Naive thymus-derived CD4-positive, alpha-beta T cell (primary cell): ENCODE results near the gene STK39. TPM values are rescaled to one million over a fixed set of nuclear protein-coding genes. Genes with fewer than 3 reads are reported as not detected.
A peak's percentile ranks its signal among the peaks of the same experiment; 100 is the strongest.

Source experiments
- ATAC-seq: fragments of 150-1000 bp; cut with Tn5 transposase; 2 replicates; pipeline ENCODE4 v1.10.0; 2021; ENCODE audit warnings: mild to moderate bottlenecking, moderate library complexity
- CTCF ChIA-PET: fragments of 350-600 bp; sonication (Branson Sonifier 250); formaldehyde crosslinking; loops from one replicate; lab custom pipeline; 2021; ENCODE audit warnings: antibody characterized with exemption; lab: Charles Lee
- POLR2A ChIA-PET: fragments of 350-600 bp; sonication (Branson Sonifier 250); formaldehyde crosslinking; loops from one replicate; lab custom pipeline; 2021; ENCODE audit warnings: antibody characterized with exemption, inconsistent platforms; lab: Charles Lee
- DNase-seq, 9 donors: peaks; one replicate each; pipeline versions ENCODE4 v3.0.0 to v3.0.0-alpha.2; 2020 to 2022; ENCODE audit warnings: mixed read lengths in 1 of 9
- H3K27ac ChIP-seq: one replicate; pipeline ENCODE4 v1.7.0; 2013; ENCODE audit warnings: mild to moderate bottlenecking, low read depth, low read length, moderate library complexity
- H3K27me3 ChIP-seq, 2 donors: one replicate each; pipeline ENCODE4 v1.7.0; 2013; ENCODE audit warnings: low read length in 2 of 2, mild to moderate bottlenecking in 2 of 2, moderate library complexity in 2 of 2; ENCODE audit not compliant: control insufficient read depth in 2 of 2, insufficient read depth in 2 of 2
- H3K36me3 ChIP-seq, 3 experiments: 1 replicate in 2 of 3; 2 replicates in 1 of 3; pipeline ENCODE4 v1.7.0; 2013; ENCODE audit warnings: low read length in 3 of 3, mild to moderate bottlenecking in 3 of 3, moderate library complexity in 1 of 3; ENCODE audit not compliant: insufficient read depth in 3 of 3, control insufficient read depth in 2 of 3
- H3K4me1 ChIP-seq, 2 donors: one replicate each; pipeline ENCODE4 v1.7.0; 2013; ENCODE audit warnings: low read length in 2 of 2, mild to moderate bottlenecking in 2 of 2, moderate library complexity in 1 of 2; ENCODE audit not compliant: control insufficient read depth in 2 of 2, insufficient read depth in 2 of 2
- H3K4me3 ChIP-seq: 2 replicates; pipeline ENCODE4 v1.7.0; 2013; ENCODE audit warnings: mild to moderate bottlenecking, low read length
- H3K9me3 ChIP-seq, 3 experiments: 1 replicate in 2 of 3; 2 replicates in 1 of 3; pipeline ENCODE4 v1.7.0; 2013; ENCODE audit warnings: low read length in 3 of 3; ENCODE audit not compliant: control insufficient read depth in 2 of 3
- H3K27ac Mint-ChIP-seq, 9 donors: one replicate each; pipeline ENCODE4 v1.8.0; 2020 to 2022; ENCODE audit warnings: mixed read lengths in 9 of 9, mild to moderate bottlenecking in 8 of 9, moderate library complexity in 5 of 9, inconsistent platforms in 2 of 9
- H3K27me3 Mint-ChIP-seq, 5 donors: one replicate each; pipeline ENCODE4 v1.8.0; 2021 to 2022; ENCODE audit warnings: mixed read lengths in 5 of 5, mild to moderate bottlenecking in 1 of 5
- H3K36me3 Mint-ChIP-seq, 5 donors: one replicate each; pipeline ENCODE4 v1.8.0; 2020 to 2022; ENCODE audit warnings: mixed read lengths in 5 of 5, mild to moderate bottlenecking in 3 of 5, inconsistent platforms in 1 of 5
- H3K4me1 Mint-ChIP-seq, 7 donors: one replicate each; pipeline ENCODE4 v1.8.0; 2020 to 2022; ENCODE audit warnings: mixed read lengths in 7 of 7, mild to moderate bottlenecking in 3 of 7, inconsistent platforms in 1 of 7
- H3K4me3 Mint-ChIP-seq, 10 donors: one replicate each; pipeline ENCODE4 v1.8.0; 2020 to 2022; ENCODE audit warnings: mild to moderate bottlenecking in 10 of 10, mixed read lengths in 10 of 10, moderate library complexity in 6 of 10, inconsistent platforms in 2 of 10
- H3K9me3 Mint-ChIP-seq, 11 donors: one replicate each; pipeline ENCODE4 v1.8.0; 2020 to 2022; ENCODE audit warnings: mixed read lengths in 11 of 11, mild to moderate bottlenecking in 4 of 11, inconsistent platforms in 1 of 11, moderate library complexity in 1 of 11
- intact Hi-C, 2 donors: fragments of 100-400 bp; cut with micrococcal nuclease; formaldehyde crosslinking; loops; one replicate each; pipeline ENCODE4 v1.15.1; 2023
- polyA plus RNA-seq, 2 donors: library from polyadenylated mRNA; unstranded; fragments of 300-500 nt; fragmentation: Illumina TruSeq; gene quantifications; one replicate each; pipeline ENCODE4 v1.2.3, GENCODE V29; 2021
- total RNA-seq, 6 experiments: library from RNA in 5 of 6; stranded (reverse) in 5 of 6; gene quantifications; 1 replicate in 5 of 6; 2 replicates in 1 of 6; pipeline ENCODE4 v1.2.3 and lab custom pipeline; 2021 to 2026

Gene STK39
- total and polyA plus RNA-seq, 7 experiments from 2014 or later: 2.7 to 33.9 (median 16.9) TPM

DNA sequence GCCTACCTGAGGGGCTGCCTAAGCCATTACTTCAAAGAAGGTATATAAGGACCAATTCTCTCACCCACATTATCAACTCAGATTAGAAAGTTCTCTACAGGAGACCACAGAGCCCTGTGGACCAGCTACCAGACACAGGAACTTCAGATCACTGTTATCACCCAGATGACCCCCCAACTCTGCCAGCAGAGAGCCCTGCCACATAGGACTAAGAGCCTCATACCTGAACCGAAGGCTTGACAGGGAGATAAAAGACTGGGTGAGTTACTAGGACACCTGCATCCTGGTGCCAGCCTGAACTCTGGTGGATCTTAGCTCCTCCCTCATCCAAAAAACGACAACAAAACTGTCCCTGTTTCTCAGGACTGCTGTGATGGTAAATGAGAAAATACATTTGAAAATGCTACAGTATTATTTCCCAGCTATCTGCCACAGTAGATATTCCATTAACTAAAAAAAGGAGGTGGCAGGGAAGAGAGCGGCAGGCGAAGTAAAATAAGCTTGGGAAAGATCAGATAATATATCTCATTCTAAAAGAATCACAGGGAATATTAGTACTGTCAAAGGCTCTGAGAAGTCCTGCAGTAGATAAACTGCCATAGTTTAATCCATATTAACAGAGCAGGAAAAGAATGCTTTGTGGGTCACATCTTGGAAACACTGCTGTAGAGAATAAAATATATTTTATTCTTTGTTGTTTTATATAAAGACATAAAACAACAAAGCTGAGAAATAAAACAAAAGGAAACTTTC is 79.7 kb downstream of the STK39 start:
- ChIA-PET CTCF (interaction anchor here (0.9 kb wide), 1 partner anchor 49 kb away, joined by 3 read pairs; no protein-coding TSS in a partner anchor), POLR2A (interaction anchor here (0.6 kb wide), 1 partner anchor 21 kb away, joined by 3 read pairs; no protein-coding TSS in a partner anchor)
- Mint-ChIP-seq H3K36me3 (peaks cover 9 to 39% (median 30%) of the 10 kb centered on the region in 5 donors), H3K9me3 (no peaks in the 10 kb centered on the region), H3K4me3 (no peak overlapping the region), H3K27ac (peak overlapping the region in 1 of 9 donors; percentile 9), H3K4me1 (peaks cover 25 to 64% (median 57%) of the 10 kb centered on the region in 7 donors), H3K27me3 (no peaks in the 10 kb centered on the region)
- ATAC-seq: no peak
- no peak for DNase-seq
- H3K4me1 ChIP-seq: no peaks in the 10 kb centered on the region
- no peak overlapping the region for H3K27ac ChIP-seq
- peaks cover 0 to 16% (median 0%) of the 10 kb centered on the region in 3 experiments for H3K36me3 ChIP-seq
- no peaks in the 10 kb centered on the region for H3K27me3 ChIP-seq
- no peaks in the 10 kb centered on the region for H3K9me3 ChIP-seq
- intact Hi-C loops: loop anchor here in 1 of 2 donors (2.0 to 5.0 kb wide), 2 partner anchors 15 to 45 kb away; no protein-coding TSS in a partner anchor
- H3K4me3 ChIP-seq: no peak overlapping the region

DNA sequence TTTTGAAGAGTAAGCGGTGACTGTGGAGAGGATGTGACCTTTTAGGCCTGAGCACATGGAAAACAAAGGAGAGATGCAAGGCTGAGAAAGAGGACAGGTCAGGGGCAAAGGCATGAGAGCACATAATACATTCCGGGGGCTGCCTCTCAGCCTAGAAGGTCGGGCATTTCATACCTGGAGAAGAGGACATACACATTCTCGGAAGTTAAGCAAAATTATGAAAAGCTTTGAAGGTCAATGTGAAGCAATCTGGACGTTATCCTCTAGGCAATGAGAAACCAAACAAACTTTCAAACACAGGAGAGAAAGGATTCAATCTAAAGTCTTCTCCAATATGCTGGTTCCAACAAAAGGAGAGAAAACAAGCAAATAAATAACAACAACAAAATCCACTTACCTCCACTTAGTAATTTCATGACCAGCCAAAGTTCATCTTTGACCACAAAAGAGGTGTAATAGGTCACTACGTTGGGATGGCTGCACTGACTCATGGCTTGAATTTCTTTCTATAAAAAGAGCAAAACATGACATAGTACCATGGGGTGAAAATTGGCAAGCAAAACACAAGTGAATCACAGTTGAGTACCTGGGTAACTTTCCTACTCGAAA is 80.4 kb downstream of the STK39 start:
- POLR2A ChIA-PET: no interaction called here
- Mint-ChIP-seq H3K27me3 (no peaks in the 10 kb centered on the region), H3K9me3 (no peaks in the 10 kb centered on the region), H3K4me1 (peaks cover 25 to 62% (median 54%) of the 10 kb centered on the region in 7 donors), H3K36me3 (peaks cover 9 to 39% (median 29%) of the 10 kb centered on the region in 5 donors), H3K4me3 (no peak overlapping the region), H3K27ac (peak overlapping the region in 2 of 9 donors; percentile 4 to 9)
- Histone ChIP-seq H3K4me1 (no peaks in the 10 kb centered on the region), H3K36me3 (peaks cover 0 to 16% (median 0%) of the 10 kb centered on the region in 3 experiments), H3K27me3 (no peaks in the 10 kb centered on the region), H3K27ac (no peak overlapping the region), H3K9me3 (no peaks in the 10 kb centered on the region), H3K4me3 (no peak overlapping the region)
- ATAC-seq: no peak
- intact Hi-C loops: loop anchor here in 1 of 2 donors (2.0 to 5.0 kb wide), 2 partner anchors 16 to 45 kb away; no protein-coding TSS in a partner anchor
- no peak for DNase-seq
- CTCF ChIA-PET: interaction anchor here (0.5 kb wide), 1 partner anchor 140 kb away, joined by 3 read pairs; no protein-coding TSS in a partner anchor

DNA sequence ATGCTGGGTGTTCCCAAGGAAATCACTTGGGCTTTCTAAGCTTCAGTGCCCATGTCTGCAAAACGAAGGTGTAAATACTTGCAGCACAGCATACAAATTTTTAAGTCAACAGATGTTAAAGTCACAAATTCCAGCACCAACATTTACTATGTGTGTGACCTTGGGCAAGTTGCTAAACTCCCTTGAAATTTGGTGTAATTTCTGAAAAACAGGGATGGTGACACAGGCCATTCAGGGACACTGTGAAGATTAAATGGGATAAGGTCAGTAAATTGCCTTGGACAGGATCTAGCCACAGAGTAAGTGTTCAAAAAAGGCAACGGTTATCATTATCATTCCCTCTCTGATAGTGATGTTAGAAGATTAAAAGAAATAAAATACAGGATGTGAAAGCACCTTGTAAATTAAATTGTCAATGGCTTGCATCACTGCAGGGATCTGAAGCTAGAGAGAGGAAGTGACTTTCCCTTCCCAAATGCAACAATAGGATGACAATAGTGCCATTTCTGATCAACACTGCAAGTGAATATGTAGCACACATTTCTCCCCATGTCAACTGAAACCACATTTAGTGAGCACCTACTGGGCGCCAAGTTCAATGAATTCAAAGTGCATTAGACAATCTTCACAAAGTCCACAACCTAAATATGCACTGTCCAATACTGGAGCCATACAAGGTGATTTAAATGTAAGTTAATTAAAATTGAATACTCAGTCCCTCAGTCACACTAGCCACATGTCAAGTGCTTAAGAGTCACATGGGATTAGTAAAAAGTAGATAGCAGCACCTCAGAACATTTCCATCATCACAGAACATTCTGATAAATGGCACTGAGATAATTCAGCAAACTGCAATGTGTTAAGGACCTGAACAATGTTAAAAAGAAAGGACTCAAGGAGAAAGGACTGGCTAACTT is 81.2 kb downstream of the STK39 start:
- Histone ChIP-seq H3K27me3 (no peaks in the 10 kb centered on the region), H3K36me3 (peaks cover 0 to 16% (median 0%) of the 10 kb centered on the region in 3 experiments), H3K27ac (no peak overlapping the region), H3K4me3 (no peak overlapping the region), H3K4me1 (no peaks in the 10 kb centered on the region), H3K9me3 (no peaks in the 10 kb centered on the region)
- no peak overlapping the region for H3K27ac Mint-ChIP-seq
- intact Hi-C loops: loop anchor here in 1 of 2 donors (2.0 to 5.0 kb wide), 2 partner anchors 17 to 44 kb away; no protein-coding TSS in a partner anchor
- DNase-seq (no peak), ATAC-seq (no peak)
- CTCF ChIA-PET: interaction anchor here (0.5 kb wide), 1 partner anchor 141 kb away, joined by 3 read pairs; no protein-coding TSS in a partner anchor
- H3K4me1 Mint-ChIP-seq: peaks cover 25 to 62% (median 52%) of the 10 kb centered on the region in 7 donors
- H3K4me3 Mint-ChIP-seq: no peak overlapping the region
- no peaks in the 10 kb centered on the region for H3K9me3 Mint-ChIP-seq
- peaks cover 9 to 39% (median 29%) of the 10 kb centered on the region in 5 donors for H3K36me3 Mint-ChIP-seq
- POLR2A ChIA-PET: no interaction called here
- H3K27me3 Mint-ChIP-seq: no peaks in the 10 kb centered on the region

DNA sequence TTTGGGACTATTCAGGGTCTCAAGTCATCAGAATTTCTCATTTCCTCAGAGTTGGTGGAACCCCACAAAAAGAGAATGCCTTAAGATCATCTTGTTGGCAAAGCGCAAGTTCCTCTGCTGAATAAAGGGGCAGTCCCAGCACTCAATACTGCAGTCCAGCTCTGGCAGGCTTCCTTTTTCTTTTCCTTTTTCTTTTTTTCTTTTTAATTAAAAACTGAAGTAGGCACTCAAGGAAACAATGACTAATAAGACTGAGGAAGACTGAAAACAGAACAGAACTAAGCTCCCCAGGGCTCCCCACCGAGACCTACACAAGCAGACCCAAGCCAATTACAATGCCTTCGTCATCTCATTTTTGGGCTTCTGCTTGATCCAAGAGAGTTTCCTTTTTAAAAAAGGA is 82.0 kb downstream of the STK39 start:
- H3K27me3 ChIP-seq: no peaks in the 10 kb centered on the region
- H3K4me3 ChIP-seq: no peak overlapping the region
- DNase-seq (no peak), ATAC-seq (peak; percentile 22)
- Mint-ChIP-seq H3K4me1 (peaks cover 20 to 59% (median 50%) of the 10 kb centered on the region in 7 donors), H3K9me3 (no peaks in the 10 kb centered on the region), H3K27me3 (no peaks in the 10 kb centered on the region), H3K36me3 (peaks cover 9 to 37% (median 26%) of the 10 kb centered on the region in 5 donors), H3K27ac (no peak overlapping the region), H3K4me3 (no peak overlapping the region)
- ChIA-PET CTCF (no interaction called here), POLR2A (no interaction called here)
- H3K36me3 ChIP-seq: peaks cover 0 to 16% (median 0%) of the 10 kb centered on the region in 3 experiments
- H3K4me1 ChIP-seq: no peaks in the 10 kb centered on the region
- H3K9me3 ChIP-seq: no peaks in the 10 kb centered on the region
- H3K27ac ChIP-seq: no peak overlapping the region
- intact Hi-C loops: loop anchor here in 1 of 2 donors (5.0 kb wide), 1 partner anchor 43 kb away; no protein-coding TSS in a partner anchor

DNA sequence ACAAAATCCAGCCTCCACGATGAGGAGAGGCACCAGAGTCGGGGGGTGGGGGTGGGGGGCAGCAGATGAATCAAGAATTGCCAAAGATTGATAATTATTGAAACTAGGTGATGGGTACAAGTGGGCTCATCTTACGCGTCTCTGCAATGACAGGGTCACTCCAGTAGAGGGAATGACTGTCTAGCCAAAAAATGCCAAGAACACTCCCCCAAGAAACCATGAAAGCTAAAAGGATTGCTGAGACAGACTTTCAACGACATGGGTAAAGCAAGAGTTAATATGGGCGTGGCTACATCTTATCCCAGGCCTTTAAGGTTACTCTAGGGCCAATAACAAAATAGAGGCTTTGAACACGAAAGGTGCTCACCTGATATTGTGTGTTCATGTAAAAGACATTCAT is 86.5 kb downstream of the STK39 start:
- Mint-ChIP-seq H3K4me1 (peaks cover 7 to 39% (median 22%) of the 10 kb centered on the region in 7 donors), H3K27me3 (no peaks in the 10 kb centered on the region), H3K27ac (no peak overlapping the region), H3K4me3 (no peak overlapping the region), H3K36me3 (peaks cover 3 to 35% (median 25%) of the 10 kb centered on the region in 5 donors), H3K9me3 (no peaks in the 10 kb centered on the region)
- Histone ChIP-seq H3K9me3 (no peaks in the 10 kb centered on the region), H3K4me3 (no peak overlapping the region), H3K27me3 (no peaks in the 10 kb centered on the region), H3K4me1 (no peaks in the 10 kb centered on the region), H3K36me3 (peaks cover 0 to 7% (median 0%) of the 10 kb centered on the region in 3 experiments), H3K27ac (no peak overlapping the region)
- ChIA-PET POLR2A (no interaction called here), CTCF (interaction anchor here (1.3 to 2.5 kb wide), 2 partner anchors 176 to 179 kb away, joined by 4 to 15 read pairs; no protein-coding TSS in a partner anchor)
- intact Hi-C loops: loop anchor here (1.0 to 2.0 kb wide), 2 partner anchors 175 to 176 kb away; no protein-coding TSS in a partner anchor
- ATAC-seq: no peak
- peak in 3 of 9 donors; percentile 8 to 25 (median 16) for DNase-seq
